K562 (cell line): ENCODE data around the gene FMNL3. TPM values are rescaled to one million over a fixed set of nuclear protein-coding genes. Genes with fewer than 3 reads are reported as not detected.

ENCODE experiments used
- ATAC-seq: fragments of 200-7000 bp; cut with Tn5 transposase; 3 replicates; pipeline ENCODE4 v1.9.1; 2020; ENCODE audit warnings: moderate library complexity
- BruUV-seq: library from RNA; stranded (reverse); fragments of 400-500 nt; replicated peaks from 2 replicates; lab custom pipeline; 2021; lab: Mats Ljungman, UMichigan
- CTCF ChIA-PET: fragments of 300-600 bp; formaldehyde crosslinking; extraction: SDS; loops from one replicate; lab custom pipeline; 2021; ENCODE audit warnings: low intra/inter-chr PET ratio; lab: Yijun Ruan, JAX
- POLR2A ChIA-PET: fragments of 300-600, 350-650 bp; sonication (Branson Sonifier 250); formaldehyde crosslinking; extraction: SDS; loops from one replicate; lab custom pipeline; 2021; ENCODE audit warnings: antibody characterized with exemption, inconsistent platforms; lab: Yijun Ruan, JAX
- DNase-seq, 4 experiments: peaks; one replicate each; pipeline versions ENCODE4 v3.0.0 to v3.0.0-alpha.2; 2011 to 2018; ENCODE audit warnings: low spot score in 3 of 4, mixed read lengths in 3 of 4; ENCODE audit errors: extremely low read depth in 1 of 4
- FAIRE-seq: peaks from 2 replicates; lab custom pipeline; 2011; peaks lifted over from hg19 to GRCh38; lab: Jason Lieb, UNC
- H2AFZ ChIP-seq: 2 replicates; pipeline ENCODE4 v1.6.0; 2011; ENCODE audit warnings: low read depth, low read length, control low read depth, inconsistent platforms
- H3K27ac ChIP-seq: fragments of 200-600 bp; 3 replicates; pipeline ENCODE4 v1.8.0; 2011; ENCODE audit warnings: low read depth, mild to moderate bottlenecking, control low read depth, inconsistent platforms, low read length, moderate library complexity, mixed read lengths; ENCODE audit errors: extremely low read depth
- H3K27me3 ChIP-seq, 2 experiments: fragments of 300-600 bp in 1 of 2; 2 replicates in 1 of 2; 3 replicates in 1 of 2; pipeline versions ENCODE4 v1.6.0 to v1.8.0; 2011; ENCODE audit warnings: inconsistent platforms in 2 of 2, low read length in 2 of 2, mild to moderate bottlenecking in 1 of 2, mixed read lengths in 1 of 2, moderate library complexity in 1 of 2; ENCODE audit not compliant: control insufficient read depth in 2 of 2, insufficient read depth in 2 of 2
- H3K36me3 ChIP-seq: fragments of 300-600 bp; 3 replicates; pipeline ENCODE4 v1.8.0; 2011; ENCODE audit warnings: mild to moderate bottlenecking, low read length, inconsistent platforms; ENCODE audit not compliant: control insufficient read depth, insufficient read depth
- H3K4me1 ChIP-seq, 2 experiments: fragments of 200-600 bp in 1 of 2; replicated peaks in 1 of 2; 2 replicates in 1 of 2; 3 replicates in 1 of 2; pipeline versions ENCODE4 v1.5.1 to v1.8.0; 2011; ENCODE audit warnings: inconsistent platforms in 2 of 2, low read length in 2 of 2, mild to moderate bottlenecking in 1 of 2, mixed read lengths in 1 of 2, moderate library complexity in 1 of 2; ENCODE audit not compliant: control insufficient read depth in 2 of 2, insufficient read depth in 2 of 2
- H3K4me2 ChIP-seq: 2 replicates; pipeline ENCODE4 v1.6.1; 2011; ENCODE audit warnings: low read length, control low read depth, inconsistent platforms, mixed read lengths; ENCODE audit not compliant: insufficient read depth
- H3K4me3 ChIP-seq: fragments of 200-600 bp; sonication (generic), shearing (Covaris generic); 2 replicates; pipeline ENCODE4 v1.5.1; 2016; ENCODE audit warnings: control low read depth, inconsistent platforms
- H3K79me2 ChIP-seq: fragments of 200-600 bp; 3 replicates; pipeline ENCODE4 v1.8.0; 2011; ENCODE audit warnings: low read length, inconsistent platforms; ENCODE audit not compliant: control insufficient read depth, insufficient read depth
- H3K9ac ChIP-seq, 2 experiments: 2 replicates each; pipeline versions ENCODE4 v1.6.0 to v1.6.1; 2011; ENCODE audit warnings: low read depth in 2 of 2, low read length in 2 of 2, control low read depth in 1 of 2, inconsistent platforms in 1 of 2, mild to moderate bottlenecking in 1 of 2, mixed read lengths in 1 of 2; ENCODE audit not compliant: insufficient read depth in 1 of 2
- H3K9me1 ChIP-seq: one replicate; pipeline ENCODE4 v1.6.0; 2011; ENCODE audit warnings: inconsistent platforms, mild to moderate bottlenecking, low read length, moderate library complexity; ENCODE audit not compliant: control insufficient read depth, insufficient read depth
- H3K9me3 ChIP-seq: replicated peaks from 2 replicates; pipeline ENCODE4 v1.5.1; 2011; ENCODE audit warnings: low read depth, low read length, inconsistent platforms; ENCODE audit not compliant: control insufficient read depth, insufficient read depth
- H4K20me1 ChIP-seq: replicated peaks from 2 replicates; pipeline ENCODE4 v1.6.1; 2011; ENCODE audit warnings: low read length, inconsistent platforms, mixed read lengths; ENCODE audit not compliant: control insufficient read depth, insufficient read depth
- HDAC3 ChIP-seq: fragments of 450-650 bp; IDR thresholded peaks from 2 replicates; pipeline ENCODE4 v1.6.1; 2018; ENCODE audit warnings: borderline replicate concordance, mild to moderate bottlenecking, moderate library complexity; ENCODE audit not compliant: partially characterized antibody
- MEF2A ChIP-seq: IDR thresholded peaks from 2 replicates; pipeline ENCODE4 v1.6.1; 2011; ENCODE audit warnings: low read depth, mild to moderate bottlenecking, low read length, moderate library complexity; ENCODE audit not compliant: control insufficient read depth
- PML ChIP-seq: IDR thresholded peaks from 2 replicates; pipeline ENCODE4 v1.6.1; 2012; ENCODE audit warnings: low read length, inconsistent platforms
- RBM14 ChIP-seq: fragments of 200-400 bp; formaldehyde crosslinking; IDR thresholded peaks from 2 replicates; pipeline ENCODE4 v1.6.1; 2018; ENCODE audit warnings: low read depth, mild to moderate bottlenecking, low read length, moderate library complexity, borderline replicate concordance; ENCODE audit not compliant: insufficient read depth
- RBM25 ChIP-seq: fragments of 200-400 bp; formaldehyde crosslinking; IDR thresholded peaks from 2 replicates; pipeline ENCODE4 v1.6.1; 2018; ENCODE audit warnings: low read length, low read depth, moderate library complexity; ENCODE audit not compliant: severe bottlenecking
- ZFP30 ChIP-seq: fragments of 250-450 bp; sonication (Bioruptor Pico); IDR thresholded peaks from 2 replicates; pipeline ENCODE4 v1.8.0; 2022; ENCODE audit warnings: moderate library complexity, mild to moderate bottlenecking, inconsistent platforms, borderline replicate concordance
- ZNF121 ChIP-seq: sonication (generic); formaldehyde crosslinking; conservative IDR thresholded peaks from 2 replicates; pipeline ENCODE4 v1.8.0; 2022; ENCODE audit warnings: missing genetic modification reagents
- ZNF311 ChIP-seq: fragments of 250-450 bp; sonication (Bioruptor Pico); IDR thresholded peaks from 2 replicates; pipeline ENCODE4 v1.4.0; 2020; ENCODE audit warnings: mild to moderate bottlenecking, moderate library complexity
- ZNF668 ChIP-seq: fragments of 250-450 bp; sonication (Bioruptor Pico); IDR thresholded peaks from 2 replicates; pipeline ENCODE4 v1.8.0; 2022; ENCODE audit warnings: mild to moderate bottlenecking, inconsistent platforms
- WGBS: fragments of 100-300 bp; shearing (Covaris generic); methylation state at CpG from one replicate; pipeline ENCODE4 v1.1.6; 2016; ENCODE audit warnings: low coverage, mixed read lengths; ENCODE audit not compliant: insufficient coverage; ENCODE audit errors: missing lambda C conversion rate; 5-methylcytosine and 5-hydroxymethylcytosine counted together
- in situ Hi-C: fragments of 300-500 bp; cut with MboI; formaldehyde crosslinking; loops from 4 replicates; pipeline ENCODE4 v1.15.0; 2018; ENCODE audit warnings: inconsistent platforms, mixed read lengths
- intact Hi-C: fragments of 100-400 bp; cut with micrococcal nuclease; formaldehyde crosslinking; loops from 2 replicates; pipeline ENCODE4 v1.14.2; 2022
- polyA plus RNA-seq, 8 experiments: library from polyadenylated mRNA; depleted of rRNA in 4 of 8; stranded (reverse) in 5 of 8; unstranded in 3 of 8; fragments of >200 nt; fragmentation: Nextera tagmentation in 2 of 8; fragmentation: Illumina TruSeq in 1 of 8; extraction: Ambion mirVana in 2 of 8; extraction: Trizol in 1 of 8; gene quantifications; 2 replicates each; pipeline versions ENCODE4 v1.2.1 to v1.2.3, GENCODE V29; 2011 to 2014; ENCODE audit warnings: inconsistent platforms in 1 of 8, missing spikeins in 1 of 8
- total RNA-seq, 7 experiments: library from RNA; depleted of rRNA in 6 of 7; stranded (reverse); fragments of >200 nt in 6 of 7; fragmentation: Illumina TruSeq in 2 of 7; extraction: Trizol in 2 of 7; gene quantifications; 2 replicates each; pipeline versions ENCODE4 v1.2.1 to v1.2.3, GENCODE V29; 2011 to 2021; ENCODE audit warnings: low replicate concordance in 1 of 7
- TF ChIP-seq, protein P1 (sequence below): sonication (generic); formaldehyde crosslinking; IDR thresholded peaks from 2 replicates; pipeline ENCODE4 v1.8.0; 2022; ENCODE audit warnings: mild to moderate bottlenecking, missing genetic modification reagents
- TF ChIP-seq, protein P2 (sequence below): fragments of 150-350 bp; IDR thresholded peaks from 2 replicates; pipeline ENCODE4 v1.6.1; 2014; ENCODE audit warnings: low read depth, mild to moderate bottlenecking, low read length, borderline replicate concordance
- TF ChIP-seq, protein P3 (sequence below): fragments of 450-650 bp; formaldehyde crosslinking; IDR thresholded peaks from 2 replicates; pipeline ENCODE4 v1.4.0; 2022; ENCODE audit warnings: missing genetic modification characterization

The FMNL3 gene
- total and polyA plus RNA-seq, 9 of the 15 experiments (the other 6 are each of a cell fraction or from before 2014, with no cell fraction given) = 0.49 to 14.4 (median 6.8) TPM

DNA sequence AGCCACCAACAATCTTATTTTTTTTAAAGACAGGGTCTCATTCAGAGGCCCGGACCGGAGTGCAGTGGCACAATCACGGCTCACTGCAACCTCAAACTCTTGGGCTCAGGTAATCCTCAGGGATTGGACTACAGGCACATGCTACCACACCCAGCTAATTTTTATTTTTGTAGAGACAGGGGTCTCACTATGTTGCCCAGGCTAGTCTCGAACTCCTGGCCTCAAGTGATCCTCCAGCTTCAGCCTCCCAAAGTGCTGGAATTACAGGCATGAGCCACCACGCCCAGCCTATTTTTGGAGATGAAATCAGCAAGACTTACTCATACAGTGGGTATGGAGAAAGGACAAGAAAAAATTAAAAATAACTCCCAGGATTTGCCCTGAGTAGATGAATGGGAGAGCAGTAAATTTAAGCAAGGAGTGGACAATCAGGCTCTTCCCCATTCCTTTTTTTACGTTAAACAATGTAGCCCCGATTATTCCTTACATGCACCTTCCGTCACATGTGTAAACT, 13.2 kb downstream of the FMNL3 start:
- no peak for ATAC-seq
- ChIA-PET CTCF (interaction anchor here (0.7 kb wide), 1 partner anchor 15 kb away, joined by 5 read pairs; no protein-coding TSS in a partner anchor), POLR2A (no interaction called here)
- no peak for FAIRE-seq
- H3K36me3 ChIP-seq = no peaks in the 10 kb centered on the region
- DNase-seq = no peak
- no peaks in the 10 kb centered on the region for H3K79me2 ChIP-seq
- no TSS peak for BruUV-seq
- no peaks in the 10 kb centered on the region for H3K9me1 ChIP-seq
- intact Hi-C loops = no loop called here
- no peaks in the 10 kb centered on the region for H3K9me3 ChIP-seq
- no peaks in the 10 kb centered on the region for H4K20me1 ChIP-seq
- H3K27ac ChIP-seq = no peak overlapping the region
- no peak overlapping the region for H2AFZ ChIP-seq
- H3K9ac ChIP-seq = no peak overlapping the region
- WGBS = 70% methylated on average over 8 of the region's 8 CpGs
- H3K4me3 ChIP-seq = no peak overlapping the region
- H3K4me1 ChIP-seq = peaks cover 0 to 20% of the 10 kb centered on the region in 2 experiments; a peak in 4 of 5 replicates
- H3K4me2 ChIP-seq = no peak overlapping the region
- in situ Hi-C loops = no loop called here
- no peaks in the 10 kb centered on the region for H3K27me3 ChIP-seq
- TF ChIP-seq HDAC3 (no peak), MEF2A (peak; percentile 35; the same call in 1 of the 2 replicates), RBM25 (peak; percentile 23), ZFP30 (no peak), ZNF121 (CRISPR knock-in tag) (peak; percentile 53), PML (no peak), RBM14 (no peak), ZNF311 (CRISPR knock-in tag) (no peak), ZNF668 (CRISPR knock-in tag) (no peak)
- TF ChIP-seq, protein P1, sequence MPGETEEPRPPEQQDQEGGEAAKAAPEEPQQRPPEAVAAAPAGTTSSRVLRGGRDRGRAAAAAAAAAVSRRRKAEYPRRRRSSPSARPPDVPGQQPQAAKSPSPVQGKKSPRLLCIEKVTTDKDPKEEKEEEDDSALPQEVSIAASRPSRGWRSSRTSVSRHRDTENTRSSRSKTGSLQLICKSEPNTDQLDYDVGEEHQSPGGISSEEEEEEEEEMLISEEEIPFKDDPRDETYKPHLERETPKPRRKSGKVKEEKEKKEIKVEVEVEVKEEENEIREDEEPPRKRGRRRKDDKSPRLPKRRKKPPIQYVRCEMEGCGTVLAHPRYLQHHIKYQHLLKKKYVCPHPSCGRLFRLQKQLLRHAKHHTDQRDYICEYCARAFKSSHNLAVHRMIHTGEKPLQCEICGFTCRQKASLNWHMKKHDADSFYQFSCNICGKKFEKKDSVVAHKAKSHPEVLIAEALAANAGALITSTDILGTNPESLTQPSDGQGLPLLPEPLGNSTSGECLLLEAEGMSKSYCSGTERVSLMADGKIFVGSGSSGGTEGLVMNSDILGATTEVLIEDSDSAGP (CRISPR knock-in tag) = no peak
- TF ChIP-seq, protein P2, sequence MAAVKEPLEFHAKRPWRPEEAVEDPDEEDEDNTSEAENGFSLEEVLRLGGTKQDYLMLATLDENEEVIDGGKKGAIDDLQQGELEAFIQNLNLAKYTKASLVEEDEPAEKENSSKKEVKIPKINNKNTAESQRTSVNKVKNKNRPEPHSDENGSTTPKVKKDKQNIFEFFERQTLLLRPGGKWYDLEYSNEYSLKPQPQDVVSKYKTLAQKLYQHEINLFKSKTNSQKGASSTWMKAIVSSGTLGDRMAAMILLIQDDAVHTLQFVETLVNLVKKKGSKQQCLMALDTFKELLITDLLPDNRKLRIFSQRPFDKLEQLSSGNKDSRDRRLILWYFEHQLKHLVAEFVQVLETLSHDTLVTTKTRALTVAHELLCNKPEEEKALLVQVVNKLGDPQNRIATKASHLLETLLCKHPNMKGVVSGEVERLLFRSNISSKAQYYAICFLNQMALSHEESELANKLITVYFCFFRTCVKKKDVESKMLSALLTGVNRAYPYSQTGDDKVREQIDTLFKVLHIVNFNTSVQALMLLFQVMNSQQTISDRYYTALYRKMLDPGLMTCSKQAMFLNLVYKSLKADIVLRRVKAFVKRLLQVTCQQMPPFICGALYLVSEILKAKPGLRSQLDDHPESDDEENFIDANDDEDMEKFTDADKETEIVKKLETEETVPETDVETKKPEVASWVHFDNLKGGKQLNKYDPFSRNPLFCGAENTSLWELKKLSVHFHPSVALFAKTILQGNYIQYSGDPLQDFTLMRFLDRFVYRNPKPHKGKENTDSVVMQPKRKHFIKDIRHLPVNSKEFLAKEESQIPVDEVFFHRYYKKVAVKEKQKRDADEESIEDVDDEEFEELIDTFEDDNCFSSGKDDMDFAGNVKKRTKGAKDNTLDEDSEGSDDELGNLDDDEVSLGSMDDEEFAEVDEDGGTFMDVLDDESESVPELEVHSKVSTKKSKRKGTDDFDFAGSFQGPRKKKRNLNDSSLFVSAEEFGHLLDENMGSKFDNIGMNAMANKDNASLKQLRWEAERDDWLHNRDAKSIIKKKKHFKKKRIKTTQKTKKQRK = no peak
- TF ChIP-seq, protein P3, sequence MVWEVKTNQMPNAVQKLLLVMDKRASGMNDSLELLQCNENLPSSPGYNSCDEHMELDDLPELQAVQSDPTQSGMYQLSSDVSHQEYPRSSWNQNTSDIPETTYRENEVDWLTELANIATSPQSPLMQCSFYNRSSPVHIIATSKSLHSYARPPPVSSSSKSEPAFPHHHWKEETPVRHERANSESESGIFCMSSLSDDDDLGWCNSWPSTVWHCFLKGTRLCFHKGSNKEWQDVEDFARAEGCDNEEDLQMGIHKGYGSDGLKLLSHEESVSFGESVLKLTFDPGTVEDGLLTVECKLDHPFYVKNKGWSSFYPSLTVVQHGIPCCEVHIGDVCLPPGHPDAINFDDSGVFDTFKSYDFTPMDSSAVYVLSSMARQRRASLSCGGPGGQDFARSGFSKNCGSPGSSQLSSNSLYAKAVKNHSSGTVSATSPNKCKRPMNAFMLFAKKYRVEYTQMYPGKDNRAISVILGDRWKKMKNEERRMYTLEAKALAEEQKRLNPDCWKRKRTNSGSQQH (CRISPR knock-in tag) = no peak
